B cell (primary cell): ENCODE results near the gene IL1RAPL1.

Experiments
- EZH2 ChIP-seq: IDR thresholded peaks from 2 replicates; pipeline ENCODE4 v1.6.1; 2012; ENCODE audit warnings: borderline replicate concordance, low read depth, mild to moderate bottlenecking, moderate library complexity, low read length; ENCODE audit not compliant: insufficient read depth, poor library complexity, severe bottlenecking
- TF ChIP-seq, protein P1 (sequence below): fragments of 200-600 bp; IDR thresholded peaks from one replicate; pipeline ENCODE4 v1.8.0; 2022; ENCODE audit warnings: antibody characterized with exemption, mild to moderate bottlenecking

- TF ChIP-seq, protein P1, sequence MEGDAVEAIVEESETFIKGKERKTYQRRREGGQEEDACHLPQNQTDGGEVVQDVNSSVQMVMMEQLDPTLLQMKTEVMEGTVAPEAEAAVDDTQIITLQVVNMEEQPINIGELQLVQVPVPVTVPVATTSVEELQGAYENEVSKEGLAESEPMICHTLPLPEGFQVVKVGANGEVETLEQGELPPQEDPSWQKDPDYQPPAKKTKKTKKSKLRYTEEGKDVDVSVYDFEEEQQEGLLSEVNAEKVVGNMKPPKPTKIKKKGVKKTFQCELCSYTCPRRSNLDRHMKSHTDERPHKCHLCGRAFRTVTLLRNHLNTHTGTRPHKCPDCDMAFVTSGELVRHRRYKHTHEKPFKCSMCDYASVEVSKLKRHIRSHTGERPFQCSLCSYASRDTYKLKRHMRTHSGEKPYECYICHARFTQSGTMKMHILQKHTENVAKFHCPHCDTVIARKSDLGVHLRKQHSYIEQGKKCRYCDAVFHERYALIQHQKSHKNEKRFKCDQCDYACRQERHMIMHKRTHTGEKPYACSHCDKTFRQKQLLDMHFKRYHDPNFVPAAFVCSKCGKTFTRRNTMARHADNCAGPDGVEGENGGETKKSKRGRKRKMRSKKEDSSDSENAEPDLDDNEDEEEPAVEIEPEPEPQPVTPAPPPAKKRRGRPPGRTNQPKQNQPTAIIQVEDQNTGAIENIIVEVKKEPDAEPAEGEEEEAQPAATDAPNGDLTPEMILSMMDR = no peak
- no peak for TF ChIP-seq EZH2
Measured at GRCh38 chrX:29040160-29040559, 452.9 kb downstream of the IL1RAPL1 start.
